Endothelial cell of umbilical vein (primary cell): ENCODE data around the gene KIF21B. TPM values are rescaled to one million over a fixed set of nuclear protein-coding genes. Genes with fewer than 3 reads are reported as not detected.
"Not testable (repeated sequence)": the region's sequence is repeated elsewhere in the genome, so short reads cannot be mapped to it uniquely, and the experiment has no call there.

Source experiments
- BruUV-seq: library from RNA; stranded (reverse); fragments of 400-500 nt; replicated peaks from 2 replicates; lab custom pipeline; 2021; lab: Mats Ljungman, UMichigan
- CTCF ChIA-PET: fragments of 300-600, 350-600 bp; sonication (Branson Sonifier 250); formaldehyde crosslinking; loops from one replicate; lab custom pipeline; 2021; ENCODE audit warnings: antibody characterized with exemption, inconsistent platforms; lab: Charles Lee
- POLR2A ChIA-PET: fragments of 300-600, 350-600 bp; sonication (Branson Sonifier 250); formaldehyde crosslinking; loops from one replicate; lab custom pipeline; 2021; ENCODE audit warnings: antibody characterized with exemption, inconsistent platforms; lab: Charles Lee
- DNase-seq: peaks from one replicate; pipeline ENCODE4 v3.0.0-alpha.2; 2011; ENCODE audit warnings: low read depth, low spot score
- FAIRE-seq: peaks from 2 replicates; lab custom pipeline; 2011; peaks lifted over from hg19 to GRCh38; lab: Jason Lieb, UNC
- H2AFZ ChIP-seq: 2 replicates; pipeline ENCODE4 v1.6.0; 2012; ENCODE audit warnings: low read depth, low read length, control low read depth, inconsistent platforms
- H3K27ac ChIP-seq: 2 replicates; pipeline ENCODE4 v1.5.1; 2011; ENCODE audit warnings: low read depth, mild to moderate bottlenecking, control low read depth, low read length, moderate library complexity; ENCODE audit not compliant: insufficient read depth
- H3K27me3 ChIP-seq, 2 experiments: 2 replicates each; pipeline versions ENCODE4 v1.6.0 to v1.6.1; 2011; ENCODE audit warnings: low read length in 2 of 2, mixed read lengths in 1 of 2; ENCODE audit not compliant: control insufficient read depth in 2 of 2, insufficient read depth in 2 of 2
- H3K36me3 ChIP-seq, 2 experiments: 2 replicates in 1 of 2; 3 replicates in 1 of 2; pipeline ENCODE4 v1.5.1; 2011; ENCODE audit warnings: low read length in 2 of 2, mild to moderate bottlenecking in 1 of 2, moderate library complexity in 1 of 2; ENCODE audit not compliant: control insufficient read depth in 2 of 2, insufficient read depth in 2 of 2; ENCODE audit errors: extremely low read depth in 1 of 2
- H3K4me1 ChIP-seq: 3 replicates; pipeline ENCODE4 v1.5.1; 2011; ENCODE audit warnings: mild to moderate bottlenecking, low read length; ENCODE audit not compliant: control insufficient read depth, insufficient read depth; ENCODE audit errors: extremely low read depth
- H3K4me2 ChIP-seq: 2 replicates; pipeline ENCODE4 v1.6.1; 2011; ENCODE audit warnings: low read length, control low read depth, mixed read lengths; ENCODE audit not compliant: insufficient read depth
- H3K4me3 ChIP-seq, 3 experiments: fragments of 200-600 bp in 1 of 3; sonication (generic), shearing (Covaris generic) in 1 of 3; replicated peaks in 1 of 3; 2 replicates each; pipeline ENCODE4 v1.5.1; 2011 to 2016; ENCODE audit warnings: control low read depth in 3 of 3, low read length in 3 of 3, mild to moderate bottlenecking in 2 of 3, inconsistent platforms in 1 of 3, low read depth in 1 of 3, moderate library complexity in 1 of 3; ENCODE audit not compliant: insufficient read depth in 1 of 3
- H3K79me2 ChIP-seq: 2 replicates; pipeline ENCODE4 v1.6.0; 2012; ENCODE audit warnings: low read length, inconsistent platforms; ENCODE audit not compliant: control insufficient read depth, insufficient read depth
- H3K9ac ChIP-seq: replicated peaks from 2 replicates; pipeline ENCODE3; 2011; ENCODE audit warnings: low read length, control low read depth; ENCODE audit not compliant: insufficient read depth; ENCODE audit errors: extremely low read depth
- H3K9me1 ChIP-seq: replicated peaks from 3 replicates; pipeline ENCODE4 v1.6.0; 2011; ENCODE audit warnings: mild to moderate bottlenecking, low read length; ENCODE audit not compliant: control insufficient read depth, insufficient read depth; ENCODE audit errors: extremely low read depth
- H3K9me3 ChIP-seq: replicated peaks from 2 replicates; pipeline ENCODE4 v1.5.1; 2012; ENCODE audit warnings: low read length, inconsistent platforms; ENCODE audit not compliant: control insufficient read depth, insufficient read depth
- H4K20me1 ChIP-seq: replicated peaks from 2 replicates; pipeline ENCODE3; 2011; ENCODE audit warnings: mild to moderate bottlenecking, low read length; ENCODE audit not compliant: control insufficient read depth, insufficient read depth; ENCODE audit errors: extremely low read depth
- CTCF ChIP-seq, 2 donors: IDR thresholded peaks; 1 replicate in 1 of 2; 2 replicates in 1 of 2; pipeline ENCODE4 v1.5.1; 2011; ENCODE audit warnings: low read length in 2 of 2, mild to moderate bottlenecking in 2 of 2, moderate library complexity in 2 of 2, control low read depth in 1 of 2, inconsistent platforms in 1 of 2, low read depth in 1 of 2; ENCODE audit not compliant: insufficient read depth in 1 of 2; ENCODE audit errors: extremely low read depth in 1 of 2
- EZH2 ChIP-seq: IDR thresholded peaks from 2 replicates; pipeline ENCODE4 v1.6.1; 2012; ENCODE audit warnings: borderline replicate concordance, low read depth, mild to moderate bottlenecking, moderate library complexity, low read length, inconsistent platforms; ENCODE audit not compliant: severe bottlenecking
- FOS ChIP-seq: IDR thresholded peaks from 2 replicates; pipeline ENCODE4 v1.6.1; 2011; ENCODE audit warnings: mild to moderate bottlenecking, low read length, moderate library complexity, borderline replicate concordance; ENCODE audit not compliant: insufficient read depth
- GATA2 ChIP-seq: IDR thresholded peaks from 2 replicates; pipeline ENCODE4 v1.7.0; 2011; ENCODE audit warnings: low read depth, mild to moderate bottlenecking, moderate library complexity, mixed read lengths, low read length; ENCODE audit not compliant: insufficient read length, insufficient read depth
- JUN ChIP-seq: IDR thresholded peaks from 2 replicates; pipeline ENCODE4 v1.6.1; 2011; ENCODE audit warnings: borderline replicate concordance, low read depth; ENCODE audit not compliant: insufficient read length, insufficient read depth
- MAX ChIP-seq: IDR thresholded peaks from 2 replicates; pipeline ENCODE4 v1.6.1; 2011; ENCODE audit not compliant: insufficient read depth, insufficient read length
- MYC ChIP-seq: IDR thresholded peaks from one replicate; pipeline ENCODE4 v1.6.1; 2011; ENCODE audit warnings: mild to moderate bottlenecking, low read depth, low read length
- POLR2A ChIP-seq: IDR thresholded peaks from 2 replicates; pipeline ENCODE4 v1.6.1; 2012; ENCODE audit warnings: low read depth, mild to moderate bottlenecking, control low read depth, low read length
- POLR2AphosphoS5 ChIP-seq: IDR thresholded peaks from 2 replicates; pipeline ENCODE4 v1.6.1; 2012; ENCODE audit warnings: low read depth, mild to moderate bottlenecking, control low read depth, low read length, moderate library complexity; ENCODE audit not compliant: insufficient read depth
- dilution Hi-C: fragments of 300-500 bp; cut with MboI; formaldehyde crosslinking; loops from one replicate; pipeline ENCODE4 v1.15.0; 2019; ENCODE audit warnings: low sequenced_read_pairs; ENCODE audit not compliant: extremely low pct_ligation_motif_present
- intact Hi-C: fragments of 100-400 bp; cut with micrococcal nuclease; formaldehyde crosslinking; loops from one replicate; pipeline ENCODE4 v1.10.0; 2022
- polyA plus RNA-seq, 4 experiments: library from polyadenylated mRNA; depleted of rRNA in 3 of 4; stranded (reverse) in 3 of 4; unstranded in 1 of 4; fragments of >200 nt; gene quantifications; 2 replicates each; pipeline versions ENCODE4 v1.2.1 to v1.2.3, GENCODE V29; 2011 to 2012; ENCODE audit warnings: missing spikeins in 1 of 4
- total RNA-seq: library from RNA; stranded (reverse); gene quantifications from 2 replicates; pipeline ENCODE4 v1.2.3, GENCODE V29; 2021

The KIF21B gene
- total and polyA plus RNA-seq, 2 donors (not counting 3 experiments of a cell fraction or from before 2014, with no cell fraction given), result 1.9 to 4.4 TPM

GRCh38 chr1:200965111-200965805 is 58.3 kb downstream of the KIF21B start:
- TF ChIP-seq EZH2, result no peak
- TF ChIP-seq POLR2A, result no peak
- TF ChIP-seq MAX, result no peak
- TF ChIP-seq CTCF (IDR thresholded peaks at IDR 0.05; ENCODE audit: extremely low read depth in 1 of 2, insufficient read depth in 1 of 2, low read depth in 1 of 2, low read length in 2 of 2), result no peak
- TF ChIP-seq MYC, result no peak
- TF ChIP-seq POLR2AphosphoS5, result no peak
- TF ChIP-seq JUN, result no peak
- TF ChIP-seq FOS, result no peak
- no peak for TF ChIP-seq GATA2
- H3K9ac ChIP-seq, result no peak overlapping the region
- intact Hi-C loops (no loop called here), dilution Hi-C loops (no loop called here)
- H3K9me3 ChIP-seq, result no peaks in the 10 kb centered on the region
- no peak overlapping the region for H3K4me2 ChIP-seq
- DNase-seq (no peak), FAIRE-seq (no peak)
- no TSS peak for BruUV-seq
- no peak overlapping the region for H3K27ac ChIP-seq
- ChIA-PET CTCF (no interaction called here), POLR2A (no interaction called here)
- no peak overlapping the region for H3K4me3 ChIP-seq
- H2AFZ ChIP-seq, result no peak overlapping the region
- peaks cover 0 to 1% of the 10 kb centered on the region in 2 experiments for H3K27me3 ChIP-seq
- no peaks in the 10 kb centered on the region for H3K36me3 ChIP-seq
- H4K20me1 ChIP-seq, result no peaks in the 10 kb centered on the region
- no peaks in the 10 kb centered on the region for H3K79me2 ChIP-seq
- no peaks in the 10 kb centered on the region for H3K4me1 ChIP-seq
- no peaks in the 10 kb centered on the region for H3K9me1 ChIP-seq

- H3K79me2 ChIP-seq, FAIRE-seq, intact Hi-C loops, H3K9me3 ChIP-seq, DNase-seq, H3K9me1 ChIP-seq, H3K4me1 ChIP-seq, H3K4me3 ChIP-seq, H3K27ac ChIP-seq, H4K20me1 ChIP-seq, H3K4me2 ChIP-seq, H3K27me3 ChIP-seq, H3K9ac ChIP-seq, dilution Hi-C loops, POLR2A ChIA-PET, BruUV-seq, H3K36me3 ChIP-seq, H2AFZ ChIP-seq: not testable (repeated sequence)
- CTCF ChIA-PET, result interaction anchor here (2.0 kb wide), 1 partner anchor 8 kb away, joined by 12 read pairs; no protein-coding TSS in a partner anchor
Observed at GRCh38 chr1:200963888-200964287, 59.6 kb downstream of the KIF21B start.
